ENCODE results near the gene LAT. TPM values are rescaled to one million over a fixed set of nuclear protein-coding genes. Genes with fewer than 3 reads are reported as not detected.

Gene LAT
- total RNA-seq, 1 experiment from 2014 or later: 4.3 TPM

DNA sequence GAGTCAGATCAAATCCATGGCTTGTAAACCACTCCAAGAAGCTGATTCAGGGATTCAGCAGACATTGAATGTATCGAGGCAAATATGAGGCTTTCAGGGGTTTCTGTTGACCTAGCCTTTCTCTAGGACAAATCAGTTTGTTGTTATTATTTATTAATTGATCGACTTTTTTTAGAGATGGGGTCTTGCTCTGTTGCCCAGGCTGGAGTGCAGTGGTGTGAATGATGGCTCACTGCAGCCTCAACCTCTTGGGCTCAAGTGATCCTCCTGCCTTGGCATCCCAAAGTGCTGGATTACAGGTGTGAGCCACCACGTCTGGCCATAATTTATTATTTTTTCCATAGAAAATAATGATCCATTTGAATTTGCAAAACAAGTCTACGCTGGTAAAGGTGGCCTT, 27.0 kb downstream of the LAT start:
- Histone ChIP-seq H3K4me2 (ENCODE audit: insufficient read depth, insufficient read length, low read length) (no peak overlapping the region), H4K5ac (ENCODE audit: insufficient read length, low read depth, low read length) (no peak overlapping the region), H3K27ac (ENCODE audit: insufficient read length, low read depth, low read length) (no peak overlapping the region), H4K20me1 (ENCODE audit: control insufficient read depth, insufficient read depth, insufficient read length) (no peaks in the 10 kb centered on the region), H3K9me3 (ENCODE audit: control insufficient read depth, low read depth, low read length) (no peaks in the 10 kb centered on the region), H3K23ac (ENCODE audit: insufficient read length, low read depth, low read length) (no peak overlapping the region), H4K8ac (replicated peaks; ENCODE audit: insufficient read length, low read depth, low read length) (no peak overlapping the region), H3K79me2 (ENCODE audit: insufficient read depth, low read length) (no peaks in the 10 kb centered on the region), H2AK5ac (ENCODE audit: insufficient read length, low read length) (no peak overlapping the region), H3K79me1 (ENCODE audit: insufficient read depth, low read depth, low read length, poor library complexity, severe bottlenecking) (no peaks in the 10 kb centered on the region), H3K14ac (ENCODE audit: insufficient read depth, low read length) (no peak overlapping the region), H2AFZ (ENCODE audit: low read length) (no peak overlapping the region), H3K4ac (ENCODE audit: low read depth, low read length) (no peak overlapping the region), H3K27me3 (ENCODE audit: insufficient read depth, low read length) (no peaks in the 10 kb centered on the region), H3K23me2 (ENCODE audit: insufficient read length, low read depth, low read length, poor library complexity, severe bottlenecking) (no peaks in the 10 kb centered on the region), H3K18ac (ENCODE audit: insufficient read length, low read depth, low read length) (no peak overlapping the region), H2BK5ac (ENCODE audit: insufficient read length, low read length) (no peak overlapping the region), H3K56ac (ENCODE audit: insufficient read length, low read depth, low read length) (no peak overlapping the region), H3T11ph (ENCODE audit: low read length) (no peak overlapping the region), H2BK15ac (ENCODE audit: low read depth, low read length) (no peak overlapping the region), H2BK20ac (ENCODE audit: low read depth, low read length, poor library complexity, severe bottlenecking) (no peak overlapping the region), H3K4me1 (ENCODE audit: insufficient read depth, low read length) (no peaks in the 10 kb centered on the region), H2BK12ac (ENCODE audit: insufficient read length, low read depth, low read length) (no peak overlapping the region), H2BK120ac (ENCODE audit: low read depth, low read length, poor library complexity, severe bottlenecking) (no peak overlapping the region), H3K9ac (ENCODE audit: extremely low read depth, insufficient read length, low read length) (no peak overlapping the region), H4K91ac (ENCODE audit: insufficient read length, low read depth, low read length) (no peak overlapping the region)
- Mint-ChIP-seq H3K4me3 (no peak overlapping the region), H3K27me3 (ENCODE audit: low read depth) (no peaks in the 10 kb centered on the region), H3K9me3 (peaks cover 0 to 2% of the 10 kb centered on the region in 2 experiments; a peak in 1 of 5 replicates), H3K27ac (no peak overlapping the region), H3K36me3 (ENCODE audit: insufficient read depth in 1 of 3, low read depth in 3 of 3) (no peaks in the 10 kb centered on the region), H3K4me1 (no peaks in the 10 kb centered on the region)
- no CpG with 5 or more reads among the region's 4 CpGs for WGBS (ENCODE audit: extremely low coverage, insufficient read length, low lambda C conversion rate)
- no peak for DNase-seq
- TF ChIP-seq, protein P1, sequence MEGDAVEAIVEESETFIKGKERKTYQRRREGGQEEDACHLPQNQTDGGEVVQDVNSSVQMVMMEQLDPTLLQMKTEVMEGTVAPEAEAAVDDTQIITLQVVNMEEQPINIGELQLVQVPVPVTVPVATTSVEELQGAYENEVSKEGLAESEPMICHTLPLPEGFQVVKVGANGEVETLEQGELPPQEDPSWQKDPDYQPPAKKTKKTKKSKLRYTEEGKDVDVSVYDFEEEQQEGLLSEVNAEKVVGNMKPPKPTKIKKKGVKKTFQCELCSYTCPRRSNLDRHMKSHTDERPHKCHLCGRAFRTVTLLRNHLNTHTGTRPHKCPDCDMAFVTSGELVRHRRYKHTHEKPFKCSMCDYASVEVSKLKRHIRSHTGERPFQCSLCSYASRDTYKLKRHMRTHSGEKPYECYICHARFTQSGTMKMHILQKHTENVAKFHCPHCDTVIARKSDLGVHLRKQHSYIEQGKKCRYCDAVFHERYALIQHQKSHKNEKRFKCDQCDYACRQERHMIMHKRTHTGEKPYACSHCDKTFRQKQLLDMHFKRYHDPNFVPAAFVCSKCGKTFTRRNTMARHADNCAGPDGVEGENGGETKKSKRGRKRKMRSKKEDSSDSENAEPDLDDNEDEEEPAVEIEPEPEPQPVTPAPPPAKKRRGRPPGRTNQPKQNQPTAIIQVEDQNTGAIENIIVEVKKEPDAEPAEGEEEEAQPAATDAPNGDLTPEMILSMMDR (conservative IDR thresholded peaks at IDR 0.05): no peak
